DMS 273 (cell line): ENCODE results near the gene CGREF1.
A peak's percentile ranks its signal among the peaks of the same experiment; 100 is the strongest.

Experiments used
- DNase-seq: peaks from one replicate; lab custom pipeline; 2025; ENCODE audit not compliant: unreplicated experiment; lab: John Stamatoyannopoulos, UW

Gene CGREF1

GRCh38 chr2:27050996-27051901, 67.7 kb downstream of the CGREF1 start, which contains the start of gene AGBL5:
TSS of gene AGBL5 (plus strand) at chr2:27051668. CDS start at chr2:27052959, 1,291 bp downstream.
- DNase-seq: peak; percentile 95
